GM15510 (cell line): ENCODE measurements around the gene SYNC.

ENCODE experiments used
- POLR2A ChIP-seq: IDR thresholded peaks from 3 replicates; pipeline ENCODE4 v1.6.1; 2011; ENCODE audit warnings: borderline replicate concordance; ENCODE audit not compliant: insufficient read length; ENCODE audit errors: extremely low read depth

SYNC gene

DNA sequence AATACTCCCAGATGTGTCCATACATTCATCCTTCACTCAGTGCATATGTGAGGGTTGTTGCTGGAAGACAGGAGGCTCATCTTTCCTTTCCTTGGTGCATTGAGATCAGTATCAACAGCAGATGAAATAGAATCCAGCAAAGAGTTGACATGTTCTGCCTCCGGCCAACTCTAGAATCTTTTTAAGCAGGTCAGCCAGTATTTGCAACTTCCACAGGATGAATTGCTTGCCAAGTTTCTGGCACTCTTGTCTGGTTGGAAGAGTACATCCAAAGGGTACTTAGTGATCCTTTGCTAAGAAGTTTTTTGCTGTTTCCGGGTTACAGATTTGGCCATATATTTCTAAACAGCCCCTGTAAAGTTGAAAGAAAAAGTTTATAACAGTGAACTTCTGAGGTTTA is 21.1 kb downstream of the SYNC start:
- no peak for TF ChIP-seq POLR2A

DNA sequence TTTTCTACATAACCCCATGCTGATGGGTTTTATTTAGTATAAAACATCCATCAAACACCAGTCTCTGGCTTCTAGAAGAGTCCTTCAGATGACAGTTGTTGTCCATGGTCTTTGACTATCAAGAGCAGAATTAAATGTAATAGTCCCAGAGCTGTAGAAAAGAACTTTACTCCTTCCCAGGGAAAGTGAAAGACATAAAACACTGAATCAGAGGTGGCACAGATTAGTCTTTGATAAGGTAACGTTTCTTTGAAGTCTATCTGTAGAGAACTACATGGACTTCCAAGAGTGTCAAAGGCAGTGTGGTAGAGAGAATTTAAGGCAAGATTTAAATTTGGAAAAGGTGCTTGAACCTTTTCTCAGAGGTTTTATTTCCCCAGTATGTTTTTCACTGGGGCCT is 21.9 kb downstream of the SYNC start:
- no peak for TF ChIP-seq POLR2A

DNA sequence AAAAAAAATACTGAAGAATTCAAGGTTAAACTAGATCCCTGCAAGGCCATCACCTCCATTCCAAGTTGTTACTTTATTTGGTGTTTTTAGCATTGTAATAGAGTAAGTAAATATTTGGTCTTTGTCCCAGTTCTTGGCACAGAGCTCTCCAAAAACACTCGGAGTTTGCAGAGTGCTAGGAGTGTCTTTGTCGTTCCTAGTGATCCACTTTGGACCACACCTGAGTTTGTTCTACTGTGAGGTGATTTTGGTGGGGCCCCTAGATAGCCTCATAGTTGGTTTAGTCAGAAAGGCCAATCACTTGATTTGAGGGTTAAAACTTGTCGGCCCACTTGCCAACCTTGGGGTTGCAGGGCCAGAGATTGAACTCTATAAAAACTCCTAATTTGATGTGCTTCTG is 25.6 kb downstream of the SYNC start:
- TF ChIP-seq POLR2A, result no peak

DNA sequence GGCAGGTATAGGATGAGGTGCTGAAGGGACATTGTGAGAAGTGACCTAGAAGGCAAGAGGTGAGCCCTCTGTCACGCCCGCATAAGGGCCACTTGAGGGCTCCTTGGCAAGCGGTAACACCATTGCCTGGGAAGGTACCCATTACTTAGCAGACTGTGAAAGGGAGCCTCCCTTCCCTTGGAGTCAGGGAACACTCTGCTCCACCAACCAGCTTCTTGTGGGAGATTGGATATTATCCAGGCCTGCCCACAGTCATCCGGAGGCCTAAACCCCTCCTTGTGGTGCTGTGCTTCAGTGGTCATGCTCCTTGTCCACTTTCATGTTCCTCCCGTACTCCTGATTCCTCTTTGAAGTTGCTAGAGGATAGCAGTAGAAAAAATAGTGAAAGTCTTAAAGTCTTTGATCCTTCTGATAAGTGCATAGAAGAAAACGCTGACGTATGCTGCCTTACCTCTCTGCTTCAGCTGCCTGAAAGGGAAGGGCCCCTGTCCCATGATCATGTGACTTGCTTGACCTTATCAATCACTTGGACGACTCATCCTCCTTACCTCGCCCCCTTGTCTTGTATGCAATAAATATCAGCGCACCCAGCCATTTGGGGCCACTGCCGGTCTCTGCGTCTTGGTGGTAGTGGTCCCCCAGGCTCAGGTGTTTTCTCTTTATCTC is 35.5 kb downstream of the SYNC start:
- TF ChIP-seq POLR2A, result no peak

DNA sequence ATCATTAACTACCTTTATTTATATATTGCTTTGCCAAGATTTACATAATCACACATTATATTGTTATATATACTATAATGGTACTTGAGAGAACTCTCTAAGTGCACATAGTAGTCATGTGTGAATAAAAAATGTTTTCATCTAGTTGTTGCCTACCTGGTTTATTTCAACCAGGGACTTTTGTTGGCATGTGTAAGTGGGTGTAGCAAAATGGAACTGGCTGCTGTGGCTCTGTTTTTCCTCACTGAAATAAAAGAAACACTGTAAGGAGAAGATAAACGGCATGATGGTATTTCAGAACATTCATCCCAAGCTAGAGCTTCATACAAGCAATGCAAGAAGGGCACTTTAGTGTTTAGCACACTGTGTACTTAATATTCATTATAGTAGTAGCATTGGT is 36.7 kb downstream of the SYNC start:
- no peak for TF ChIP-seq POLR2A

DNA sequence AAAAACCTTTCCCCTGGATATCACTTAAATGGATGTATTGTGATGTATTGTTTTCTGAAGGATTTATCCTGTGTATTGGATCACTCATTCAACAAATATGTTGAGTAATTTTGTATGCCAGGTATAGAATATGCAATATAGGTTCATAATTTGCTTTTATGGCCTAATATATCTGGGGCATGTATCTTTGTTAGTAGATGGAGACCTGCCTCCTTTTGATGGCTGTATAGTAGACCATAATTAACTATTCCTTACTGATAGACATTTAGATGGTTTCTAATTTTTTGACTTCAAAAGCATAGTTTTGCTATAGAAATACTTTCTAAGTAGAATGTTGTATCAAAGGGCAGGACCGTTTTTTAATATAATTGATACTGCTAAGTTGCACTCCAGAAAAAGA is 43.0 kb downstream of the SYNC start:
- no peak for TF ChIP-seq POLR2A

DNA sequence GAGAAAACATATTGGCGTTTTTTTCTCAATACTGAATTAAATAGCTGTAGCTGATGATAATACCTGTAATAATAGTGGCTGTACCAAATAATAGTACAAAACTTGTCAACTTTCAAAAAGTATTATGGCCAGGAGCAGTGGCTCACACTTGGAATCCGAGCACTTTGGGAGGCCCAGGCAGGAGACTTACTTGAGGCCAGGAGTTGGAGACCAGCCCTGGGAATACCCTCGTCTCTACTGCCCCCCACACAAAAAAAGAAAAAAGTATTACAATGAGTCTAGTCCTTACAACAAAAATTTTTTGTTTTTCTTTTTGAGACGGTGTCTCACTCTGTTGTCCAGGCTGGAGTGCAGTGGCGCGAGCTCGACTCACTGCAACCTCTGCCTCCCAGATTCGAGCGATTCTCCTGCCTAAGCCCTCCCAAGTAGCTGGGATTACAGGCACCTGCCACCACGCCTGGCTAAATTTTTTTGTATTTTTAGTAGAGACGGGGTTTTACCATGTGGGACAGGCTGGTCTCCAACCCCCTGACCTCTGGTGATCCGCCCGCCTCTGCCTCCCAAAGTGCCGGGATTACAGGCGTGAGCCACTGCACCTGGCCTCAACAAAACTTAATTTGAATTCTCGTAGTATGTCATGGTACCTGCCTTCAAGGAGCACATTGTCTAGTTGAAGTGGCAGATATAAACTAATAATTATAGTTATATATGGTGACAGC is 50.2 kb downstream of the SYNC start:
- no peak for TF ChIP-seq POLR2A

DNA sequence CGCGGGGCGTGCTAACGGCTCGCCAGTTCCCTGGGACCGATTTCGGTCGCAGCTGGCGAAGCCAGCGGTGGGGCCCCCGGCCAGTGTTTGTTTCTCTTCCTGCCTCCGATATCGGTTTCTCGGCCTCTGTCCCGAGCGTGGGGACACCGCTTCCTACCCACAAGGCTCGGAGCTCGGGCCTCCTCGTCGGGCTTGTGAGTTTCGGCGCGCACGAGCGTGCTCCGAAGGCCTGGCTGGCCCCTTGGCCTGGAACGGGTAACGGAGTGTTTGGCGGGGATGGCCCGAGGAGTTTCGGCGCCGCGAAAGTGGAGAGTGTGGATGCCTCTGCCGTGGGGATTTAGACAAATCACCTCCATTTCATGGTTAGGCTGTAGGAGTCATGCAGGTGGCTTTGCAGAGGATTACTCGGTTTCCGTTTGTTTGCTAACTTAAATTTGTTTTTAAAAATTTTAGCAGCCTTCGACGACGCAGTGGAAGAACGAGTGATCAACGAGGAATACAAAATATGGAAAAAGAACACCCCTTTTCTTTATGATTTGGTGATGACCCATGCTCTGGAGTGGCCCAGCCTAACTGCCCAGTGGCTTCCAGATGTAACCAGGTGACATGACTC is 51.0 kb downstream of the SYNC start:
- TF ChIP-seq POLR2A, result no peak

DNA sequence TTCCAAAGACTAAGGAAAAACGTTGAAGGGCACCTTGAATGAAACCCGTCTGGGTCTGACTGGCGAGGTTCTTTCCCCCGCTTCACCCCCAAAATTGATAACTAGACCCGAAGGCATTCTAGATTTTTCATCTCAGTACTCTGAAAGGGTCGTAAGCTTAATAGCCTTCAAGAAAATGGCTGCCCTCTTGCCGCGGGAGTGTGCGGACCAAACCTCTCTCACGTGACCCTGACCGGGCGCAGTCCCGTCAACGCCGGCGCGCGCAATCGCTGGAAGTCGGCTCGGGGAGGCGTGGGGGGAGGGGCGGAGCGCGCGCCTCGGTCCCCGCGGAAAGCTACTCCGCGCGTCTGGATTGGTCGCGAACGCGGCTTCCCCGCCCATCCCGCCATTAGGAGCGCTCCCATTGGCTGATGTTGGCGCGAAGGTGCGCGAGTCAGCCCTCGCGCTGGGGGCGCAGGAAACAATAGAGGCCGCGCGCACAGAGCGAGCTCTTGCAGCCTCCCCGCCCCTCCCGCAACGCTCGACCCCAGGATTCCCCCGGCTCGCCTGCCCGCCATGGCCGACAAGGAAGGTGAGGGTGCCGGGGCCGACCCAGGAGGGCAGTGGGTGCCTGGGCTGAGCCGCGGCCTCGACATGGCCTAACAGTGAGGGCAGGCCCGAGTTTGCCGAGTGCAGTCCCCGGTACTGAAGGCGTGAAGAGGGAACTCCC is 51.7 kb downstream of the SYNC start, which contains the start of gene RBBP4:
RBBP4 (plus strand) TSS at position 457 of the 709 bp plus-strand sequence; CDS start at position 556, 99 bp downstream.
- peak; percentile 70 for TF ChIP-seq POLR2A

DNA sequence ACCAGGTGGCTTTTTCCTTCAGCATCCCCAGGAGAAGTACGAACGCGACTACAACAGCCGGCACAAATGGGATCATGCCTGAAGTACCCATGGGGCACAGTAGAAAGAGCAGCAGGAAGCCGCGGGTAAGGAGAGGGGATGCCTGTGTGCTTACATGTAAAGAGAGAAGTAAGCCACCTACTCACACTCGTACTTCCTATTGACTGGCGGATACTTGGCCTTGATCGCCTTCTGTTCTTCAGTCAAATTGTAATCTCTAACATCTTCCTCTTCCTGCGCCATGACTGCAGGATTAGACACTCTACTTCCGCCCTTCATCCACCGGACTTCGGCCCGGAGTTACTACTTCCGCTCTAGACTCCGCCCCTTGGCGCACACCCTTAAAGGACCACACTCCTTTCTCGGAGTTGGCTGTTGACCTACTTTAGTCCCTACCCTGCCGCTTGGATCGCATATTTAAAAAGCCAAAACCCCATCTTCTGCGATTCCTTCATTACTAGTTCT is 52.3 kb downstream of the SYNC start, which contains the start of gene ZBTB8OS:
ZBTB8OS (minus strand) TSS at position 303 of the 504 bp plus-strand sequence; CDS start at position 282, 21 bp downstream.
- peak; percentile 80 for TF ChIP-seq POLR2A

DNA sequence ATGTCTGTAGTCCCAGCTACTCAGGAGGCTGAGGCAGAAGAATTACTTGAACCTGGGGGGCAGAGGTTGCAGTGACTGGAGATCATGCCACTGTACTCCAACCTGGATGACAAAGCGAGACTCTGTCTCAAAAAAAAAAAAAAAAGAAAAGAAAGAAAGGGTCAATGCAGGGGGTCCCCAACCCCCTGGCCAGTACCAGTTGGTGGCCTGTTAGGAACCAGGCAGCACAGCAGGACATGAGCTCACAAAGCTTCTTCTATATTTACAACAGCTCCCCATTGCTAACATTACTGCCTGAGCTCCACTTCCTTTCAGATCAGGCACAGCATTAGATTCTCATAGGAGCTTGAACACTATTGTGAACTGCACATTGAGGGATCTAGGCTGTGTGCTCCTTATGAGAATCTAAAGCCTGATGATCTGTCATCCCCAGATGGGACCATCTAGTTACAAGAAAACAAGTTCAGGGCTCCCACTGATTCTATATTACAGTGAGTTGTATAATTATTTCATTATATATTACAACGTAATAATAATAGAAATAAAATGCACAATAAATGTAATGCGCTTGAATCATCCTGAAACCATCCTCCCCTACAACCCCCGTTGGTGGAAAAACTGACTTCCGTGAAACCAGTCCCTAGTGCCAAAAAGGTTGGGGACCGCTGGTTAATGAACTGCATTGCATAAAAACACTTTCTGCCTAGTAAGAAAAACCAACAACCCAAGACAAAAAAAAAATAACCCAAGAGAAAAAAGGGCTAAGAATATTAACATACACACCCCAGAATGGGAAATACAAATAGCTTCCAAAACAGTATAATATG is 55.0 kb downstream of the SYNC start:
- no peak for TF ChIP-seq POLR2A

DNA sequence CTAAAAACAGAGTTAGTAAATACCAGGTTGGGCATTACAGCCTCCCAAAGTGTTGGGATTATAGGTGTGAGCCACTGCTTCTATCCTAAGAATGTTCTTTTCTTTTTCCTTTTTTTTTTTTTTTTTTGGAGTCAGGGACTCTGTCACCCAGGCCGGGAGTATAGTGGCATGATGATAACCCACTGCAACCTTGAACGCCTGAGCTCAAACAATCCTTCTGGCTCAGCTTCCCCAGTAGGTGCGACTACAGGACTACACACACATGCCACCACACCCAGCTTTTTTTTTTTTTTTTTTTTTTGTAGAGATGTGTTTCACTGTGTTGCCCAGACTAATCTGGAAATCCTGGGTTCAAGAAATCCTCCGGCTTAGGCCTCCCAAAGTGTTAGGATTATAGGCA is 58.1 kb downstream of the SYNC start:
- TF ChIP-seq POLR2A, result no peak

DNA sequence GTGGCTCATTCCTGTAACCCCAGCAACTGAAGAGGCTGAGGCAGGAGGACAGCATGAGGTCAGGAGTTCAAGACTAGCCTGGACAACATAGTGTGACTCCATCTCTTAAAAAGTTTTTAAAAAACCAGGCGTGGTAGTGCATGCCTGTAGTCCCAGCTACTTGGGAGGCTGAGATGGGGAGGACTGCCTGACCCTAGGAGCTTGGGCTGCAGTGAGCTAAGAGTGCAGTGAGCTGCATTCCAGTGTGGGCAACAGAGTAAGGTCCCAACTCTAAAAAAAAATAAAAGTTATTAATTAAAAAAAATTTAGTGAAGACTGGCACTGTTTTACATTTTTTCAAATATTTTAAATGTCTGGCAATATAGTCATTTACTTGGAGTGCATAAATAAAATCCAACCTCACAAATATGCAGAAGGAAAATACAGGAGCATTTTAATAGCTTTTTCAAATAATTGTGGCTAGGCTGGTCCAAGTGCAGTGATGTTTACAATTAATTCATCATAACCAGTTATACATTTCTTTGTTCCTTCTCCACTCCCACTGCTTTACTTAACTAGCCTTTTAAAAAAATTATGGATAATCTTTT is 63.0 kb downstream of the SYNC start:
- no peak for TF ChIP-seq POLR2A
